Stomach (tissue), 9 donors: ENCODE results near the gene SF3B2. TPM values are rescaled to one million over a fixed set of nuclear protein-coding genes. Genes with fewer than 3 reads are reported as not detected.
A peak's percentile ranks its signal among the peaks of the same experiment; 100 is the strongest.

Experiments used
- DNase-seq, 2 donors: peaks; one replicate each; pipeline versions ENCODE4 v3.0.0 to v3.0.0-alpha.2; 2013 to 2019
- H3K27ac ChIP-seq, 5 donors: fragments of 200-600 bp in 4 of 5; sonication (generic) in 4 of 5; one replicate each; pipeline ENCODE4 v1.5.1; 2013 to 2019; ENCODE audit warnings: mild to moderate bottlenecking in 1 of 5, moderate library complexity in 1 of 5
- H3K27me3 ChIP-seq, 3 donors: fragments of 200-600 bp; sonication (generic); one replicate each; pipeline ENCODE4 v1.5.1; 2017 to 2019; ENCODE audit warnings: mixed run types in 1 of 3
- H3K36me3 ChIP-seq, 4 donors: fragments of 200-600 bp; sonication (generic); 1 replicate in 3 of 4; 2 replicates in 1 of 4; pipeline ENCODE4 v1.5.1; 2016 to 2019
- H3K4me1 ChIP-seq, 4 donors: fragments of 200-600 bp; sonication (generic); one replicate each; pipeline ENCODE4 v1.5.1; 2016 to 2019
- H3K4me3 ChIP-seq, 4 donors: fragments of 200-600 bp; sonication (generic) in 3 of 4; one replicate each; pipeline ENCODE4 v1.5.1; 2016 to 2019; ENCODE audit warnings: mild to moderate bottlenecking in 1 of 4
- H3K9me3 ChIP-seq, 4 donors: fragments of 200-600 bp; sonication (generic); one replicate each; pipeline ENCODE4 v1.5.1; 2016 to 2019
- CTCF ChIP-seq, 7 experiments: fragments of 450-650 bp in 4 of 7; fragments of 200-600 bp in 3 of 7; sonication (generic) in 3 of 7; IDR thresholded peaks; one replicate each; pipeline ENCODE4 v1.5.1; 2016 to 2019; ENCODE audit warnings: antibody characterized with exemption in 7 of 7, control low read depth in 2 of 7, mild to moderate bottlenecking in 1 of 7
- EP300 ChIP-seq: sonication (generic); formaldehyde crosslinking; IDR thresholded peaks from one replicate; pipeline ENCODE4 v1.6.1; 2017; ENCODE audit warnings: antibody characterized with exemption
- POLR2A ChIP-seq, 4 donors: fragments of 450-650 bp; IDR thresholded peaks; one replicate each; pipeline ENCODE4 v1.6.1; 2016; ENCODE audit warnings: antibody characterized with exemption in 4 of 4, control low read depth in 2 of 4, mild to moderate bottlenecking in 1 of 4, moderate library complexity in 1 of 4
- POLR2AphosphoS5 ChIP-seq, 3 donors: sonication (generic); formaldehyde crosslinking; IDR thresholded peaks; one replicate each; pipeline ENCODE4 v1.6.1; 2016; ENCODE audit warnings: antibody characterized with exemption in 3 of 3
- WGBS, 5 donors: extraction: QIAGEN DNeasy Blood & Tissue Kit in 3 of 5; methylation state at CpG; one replicate each; pipeline versions ENCODE4 v1.1.5 to v1.1.7; 2013 to 2018; 5-methylcytosine and 5-hydroxymethylcytosine counted together
- intact Hi-C: fragments of 100-400 bp; cut with DNase I; formaldehyde crosslinking; loops from one replicate; pipeline ENCODE4 v1.15.1; 2023; ENCODE audit warnings: low total_unique reads
- polyA plus RNA-seq, 3 donors: library from polyadenylated mRNA; stranded (reverse); fragments of 200-250 nt; gene quantifications; one replicate each; pipeline ENCODE4 v1.2.3, GENCODE V29; 2013
- total RNA-seq, 5 donors: library from RNA; depleted of rRNA; stranded (reverse); fragments of >200 nt; gene quantifications; one replicate each; pipeline versions ENCODE4 v1.1.0 to v1.2.3, GENCODE V29; 2014 to 2016
- donor health status: healthy with polysubstance abuse.
- donor health status: Bipolar disorder and iron deficiency.
- donor health status: healthy.

SF3B2 gene
- total and polyA plus RNA-seq, 8 donors: 52.7 to 366 (median 108) TPM

- TF ChIP-seq CTCF (IDR thresholded peaks at IDR 0.05) (no peak), POLR2A (IDR thresholded peaks at IDR 0.05) (no peak), EP300 (no peak), POLR2AphosphoS5 (IDR thresholded peaks at IDR 0.05) (no peak)
- Histone ChIP-seq H3K9me3 (no peaks in the 10 kb centered on the region), H3K36me3 (no peaks in the 10 kb centered on the region), H3K27me3 (peaks cover 0 to 42% (median 24%) of the 10 kb centered on the region in 3 donors), H3K4me1 (peaks cover 0 to 16% (median 12%) of the 10 kb centered on the region in 4 donors), H3K4me3 (peak within 1 kb of the TSS; percentile 20 to 37 (median 25)), H3K27ac (no peak within 1 kb of the TSS)
- peak in 1 of 2 donors; percentile 34 for DNase-seq
- intact Hi-C loops: no loop called here
- WGBS, 5 donors: 5 to 17% (median 5%) methylated on average over 10 to 61 of the region's 61 CpGs
Measured at GRCh38 chr11:66011785-66012303, 40.3 kb upstream of the SF3B2 start, which contains the start of gene CST6. TSS of gene CST6 (plus strand) at chr11:66012008. CDS start at chr11:66012045, 37 bp downstream.

DNA sequence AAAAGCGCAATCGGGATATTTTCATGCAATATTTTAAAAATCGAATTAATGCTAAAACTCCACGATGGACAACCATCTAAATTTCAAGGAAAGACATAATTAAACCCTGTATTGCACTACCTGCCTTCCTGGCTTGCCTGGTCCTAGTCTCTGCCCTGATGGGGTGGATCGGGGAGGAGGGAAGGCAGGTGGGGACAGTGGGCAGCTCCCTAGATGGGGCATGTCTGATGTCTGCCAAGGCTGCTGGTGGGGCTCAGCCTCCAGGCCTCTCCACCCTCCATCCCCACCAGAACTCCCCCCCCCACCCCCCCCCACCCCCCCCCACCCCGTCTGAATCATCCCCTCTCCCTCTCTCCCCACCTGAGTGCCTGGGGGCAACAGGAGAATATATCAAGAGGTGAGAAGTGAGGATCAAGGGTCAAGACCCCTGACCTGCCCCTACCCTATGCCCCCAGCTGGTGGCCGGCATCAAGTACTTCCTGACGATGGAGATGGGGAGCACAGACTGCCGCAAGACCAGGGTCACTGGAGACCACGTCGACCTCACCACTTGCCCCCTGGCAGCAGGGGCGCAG lies 39.7 kb upstream of the SF3B2 start:
- 57 to 74% (median 69%) methylated on average over 8 to 12 of the region's 12 CpGs for WGBS, 5 donors
- Histone ChIP-seq H3K9me3 (no peaks in the 10 kb centered on the region), H3K4me3 (peak overlapping the region in 2 of 4 donors; percentile 24 to 37), H3K27me3 (peaks cover 0 to 42% (median 24%) of the 10 kb centered on the region in 3 donors), H3K36me3 (no peaks in the 10 kb centered on the region), H3K4me1 (peaks cover 0 to 16% (median 12%) of the 10 kb centered on the region in 4 donors), H3K27ac (no peak overlapping the region)
- intact Hi-C loops: no loop called here
- TF ChIP-seq POLR2A (IDR thresholded peaks at IDR 0.05) (no peak), POLR2AphosphoS5 (IDR thresholded peaks at IDR 0.05) (no peak), EP300 (no peak), CTCF (IDR thresholded peaks at IDR 0.05) (no peak)
- DNase-seq: no peak

GRCh38 chr11:66012946-66013761 lies 39.0 kb upstream of the SF3B2 start:
- Histone ChIP-seq H3K9me3 (no peaks in the 10 kb centered on the region), H3K4me3 (no peak overlapping the region), H3K36me3 (no peaks in the 10 kb centered on the region), H3K27me3 (peaks cover 0 to 42% (median 24%) of the 10 kb centered on the region in 3 donors), H3K4me1 (peaks cover 0 to 16% (median 12%) of the 10 kb centered on the region in 4 donors), H3K27ac (no peak overlapping the region)
- intact Hi-C loops: no loop called here
- no peak for DNase-seq
- TF ChIP-seq POLR2A (IDR thresholded peaks at IDR 0.05): no peak
- no peak for TF ChIP-seq EP300
- no peak for TF ChIP-seq CTCF (IDR thresholded peaks at IDR 0.05)
- TF ChIP-seq POLR2AphosphoS5 (IDR thresholded peaks at IDR 0.05): no peak
- 45 to 62% (median 52%) methylated on average over 11 to 12 of the region's 12 CpGs for WGBS, 5 donors

DNA sequence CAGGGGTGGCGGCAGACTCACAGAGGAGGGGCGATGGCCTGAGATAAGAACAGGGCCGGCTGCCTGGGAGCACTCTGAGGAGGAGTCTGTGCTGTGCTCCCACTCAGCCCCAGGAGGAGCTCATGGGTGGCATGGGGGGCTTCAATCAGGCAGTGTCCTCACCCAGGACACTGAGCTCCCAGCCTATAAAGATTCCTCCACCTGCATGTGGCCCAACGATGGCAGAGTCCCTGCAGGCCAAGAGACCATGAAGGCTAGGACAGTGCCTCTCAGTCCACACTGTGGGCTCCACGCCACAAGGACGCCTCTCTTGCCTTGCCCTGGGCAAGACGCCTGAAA lies 38.4 kb upstream of the SF3B2 start:
- no peaks in the 10 kb centered on the region for H3K9me3 ChIP-seq
- no peak overlapping the region for H3K27ac ChIP-seq
- no peak overlapping the region for H3K4me3 ChIP-seq
- TF ChIP-seq CTCF (IDR thresholded peaks at IDR 0.05) (no peak), POLR2AphosphoS5 (IDR thresholded peaks at IDR 0.05) (no peak), EP300 (no peak), POLR2A (IDR thresholded peaks at IDR 0.05) (no peak)
- peaks cover 0 to 42% (median 24%) of the 10 kb centered on the region in 3 donors for H3K27me3 ChIP-seq
- peaks cover 0 to 16% (median 12%) of the 10 kb centered on the region in 4 donors for H3K4me1 ChIP-seq
- 53 to 87% (median 65%) methylated on average over 4 to 7 of the region's 7 CpGs for WGBS, 5 donors
- no peak for DNase-seq
- no peaks in the 10 kb centered on the region for H3K36me3 ChIP-seq
- intact Hi-C loops: no loop called here
